ENCODE measurements around the gene VTI1A.

GRCh38 chr10:112404617-112405016, 42.4 kb upstream of the VTI1A start:
- TF ChIP-seq POLR2AphosphoS5 (IDR thresholded peaks at IDR 0.05) (no peak), POLR2A (IDR thresholded peaks at IDR 0.05) (no peak)

Measured in upper lobe of left lung (tissue), 4 donors.